Lung (tissue), 12 donors: Measurements from ENCODE around the gene CLSTN2. TPM values are rescaled to one million over a fixed set of nuclear protein-coding genes. Genes with fewer than 3 reads are reported as not detected.

Experiments used
- ATAC-seq: fragments of 200-7000 bp; cut with Tn5 transposase; one replicate; pipeline ENCODE4 v1.9.1; 2020; ENCODE audit warnings: moderate number of reproducible peaks; ENCODE audit not compliant: insufficient read depth, low FRiP score
- DNase-seq, 3 donors: peaks; one replicate each; pipeline ENCODE4 v3.0.0-alpha.2; 2013 to 2017
- H3K27ac ChIP-seq, 2 donors: one replicate each; pipeline ENCODE4 v1.5.1; 2013; ENCODE audit warnings: mild to moderate bottlenecking in 2 of 2, moderate library complexity in 2 of 2, control low read depth in 1 of 2, inconsistent platforms in 1 of 2, low read depth in 1 of 2, low read length in 1 of 2
- H3K27me3 ChIP-seq, 3 donors: one replicate each; pipeline ENCODE4 v1.5.1; 2013; ENCODE audit warnings: low read length in 2 of 3; ENCODE audit not compliant: control insufficient read depth in 3 of 3, insufficient read depth in 3 of 3
- H3K36me3 ChIP-seq, 4 donors: one replicate each; pipeline ENCODE4 v1.5.1; 2013; ENCODE audit warnings: low read length in 4 of 4, mild to moderate bottlenecking in 1 of 4, moderate library complexity in 1 of 4; ENCODE audit not compliant: control insufficient read depth in 4 of 4, insufficient read depth in 4 of 4
- H3K4me1 ChIP-seq, 5 donors: one replicate each; pipeline ENCODE4 v1.5.1; 2013; ENCODE audit warnings: low read length in 5 of 5, mild to moderate bottlenecking in 2 of 5, moderate library complexity in 1 of 5; ENCODE audit not compliant: control insufficient read depth in 5 of 5, insufficient read depth in 5 of 5
- H3K4me3 ChIP-seq: one replicate; pipeline ENCODE4 v1.5.1; 2013; ENCODE audit warnings: mild to moderate bottlenecking, control low read depth, moderate library complexity
- H3K9ac ChIP-seq, 2 donors: one replicate each; pipeline ENCODE4 v1.5.1; 2013; ENCODE audit warnings: low read length in 2 of 2, control low read depth in 1 of 2; ENCODE audit not compliant: insufficient read depth in 1 of 2
- H3K9me3 ChIP-seq, 4 donors: one replicate each; pipeline ENCODE4 v1.5.1; 2013; ENCODE audit warnings: low read length in 3 of 4, mild to moderate bottlenecking in 1 of 4, moderate library complexity in 1 of 4; ENCODE audit not compliant: control insufficient read depth in 4 of 4, insufficient read depth in 3 of 4
- WGBS, 2 donors: extraction: QIAGEN DNeasy Blood & Tissue Kit; methylation state at CpG; one replicate each; pipeline ENCODE4 v1.1.7; 2013; 5-methylcytosine and 5-hydroxymethylcytosine counted together
- polyA plus RNA-seq, 2 donors: library from polyadenylated mRNA; stranded (reverse); fragments of 200-250 nt; gene quantifications; one replicate each; pipeline ENCODE4 v1.2.1, GENCODE V29; 2013
- total RNA-seq, 2 donors: library from RNA; depleted of rRNA in 1 of 2; stranded (reverse); fragments of >200 nt in 1 of 2; gene quantifications; one replicate each; pipeline ENCODE4 v1.2.1, GENCODE V29; 2014 to 2021
- TF ChIP-seq, protein P1 (sequence below): IDR thresholded peaks from 2 replicates; pipeline ENCODE4 v1.5.1; 2012; ENCODE audit warnings: mild to moderate bottlenecking; ENCODE audit errors: control extremely low read depth, extremely low read depth
- donor health status: control.
- donor health status: control.
- donor health status: Bipolar disorder and iron deficiency.
- donor health status: healthy.
- donor health status: DM: yes; HTN: yes; CAD: no.

CLSTN2 gene
- total and polyA plus RNA-seq, 4 donors: 0.07 to 2.4 (median 1.3) TPM

DNA sequence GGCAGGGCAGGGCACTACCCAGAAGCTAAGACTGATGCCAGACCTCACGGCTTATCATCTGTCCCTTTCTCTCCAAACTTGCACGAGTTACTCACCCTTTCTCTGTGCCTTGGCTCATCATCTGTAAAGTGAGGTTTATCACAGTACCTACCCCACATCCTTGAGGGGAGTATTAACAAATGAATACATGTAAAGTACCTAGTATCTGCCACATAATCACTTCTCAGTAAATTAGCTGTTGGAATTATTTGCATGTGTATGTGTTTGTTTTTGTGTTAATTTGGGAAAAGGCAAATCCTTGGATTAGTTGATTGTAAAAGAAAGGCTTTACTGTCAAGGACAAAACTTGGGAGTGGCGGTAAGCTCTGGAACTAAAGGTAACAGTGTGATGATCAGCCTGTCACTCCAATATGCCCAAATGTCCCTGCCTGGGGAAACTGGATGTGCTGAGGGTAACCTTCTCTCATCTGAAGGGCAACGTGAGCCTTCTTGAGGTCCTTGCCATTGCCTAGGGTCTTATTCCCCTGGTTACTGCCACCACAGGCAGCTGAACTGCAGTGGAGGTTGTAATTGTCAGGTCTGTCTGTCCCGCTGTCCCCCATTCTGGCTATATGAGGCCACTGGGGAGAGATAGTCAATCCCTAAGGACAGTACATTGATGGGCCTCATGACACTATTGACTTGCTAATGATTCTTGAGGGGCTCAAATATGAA, 269.4 kb downstream of the CLSTN2 start:
- no peak overlapping the region for H3K9ac ChIP-seq
- no peak for ATAC-seq
- WGBS, 2 donors: 45 to 59% methylated on average over 5 of the region's 5 CpGs

DNA sequence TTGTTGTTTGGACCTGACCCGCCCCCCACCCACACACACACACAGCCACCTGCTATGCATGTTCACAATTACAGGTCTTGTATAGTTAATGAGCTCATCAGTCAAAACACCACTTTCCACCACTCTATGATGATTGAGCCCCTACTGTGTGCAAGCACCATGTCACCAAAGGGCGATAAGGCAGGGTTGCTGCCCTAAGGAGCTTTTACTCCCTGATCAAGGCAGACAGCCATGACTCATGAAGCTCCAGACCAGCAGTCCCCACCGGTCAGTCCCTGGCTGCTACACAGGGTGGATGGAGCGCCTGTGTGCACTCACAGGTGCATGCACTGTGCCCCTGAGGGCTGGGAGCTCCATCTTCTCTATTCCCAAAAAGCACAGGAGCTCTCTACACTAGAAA, 270.6 kb downstream of the CLSTN2 start:
- no peak overlapping the region for H3K27ac ChIP-seq
- TF ChIP-seq, protein P1, sequence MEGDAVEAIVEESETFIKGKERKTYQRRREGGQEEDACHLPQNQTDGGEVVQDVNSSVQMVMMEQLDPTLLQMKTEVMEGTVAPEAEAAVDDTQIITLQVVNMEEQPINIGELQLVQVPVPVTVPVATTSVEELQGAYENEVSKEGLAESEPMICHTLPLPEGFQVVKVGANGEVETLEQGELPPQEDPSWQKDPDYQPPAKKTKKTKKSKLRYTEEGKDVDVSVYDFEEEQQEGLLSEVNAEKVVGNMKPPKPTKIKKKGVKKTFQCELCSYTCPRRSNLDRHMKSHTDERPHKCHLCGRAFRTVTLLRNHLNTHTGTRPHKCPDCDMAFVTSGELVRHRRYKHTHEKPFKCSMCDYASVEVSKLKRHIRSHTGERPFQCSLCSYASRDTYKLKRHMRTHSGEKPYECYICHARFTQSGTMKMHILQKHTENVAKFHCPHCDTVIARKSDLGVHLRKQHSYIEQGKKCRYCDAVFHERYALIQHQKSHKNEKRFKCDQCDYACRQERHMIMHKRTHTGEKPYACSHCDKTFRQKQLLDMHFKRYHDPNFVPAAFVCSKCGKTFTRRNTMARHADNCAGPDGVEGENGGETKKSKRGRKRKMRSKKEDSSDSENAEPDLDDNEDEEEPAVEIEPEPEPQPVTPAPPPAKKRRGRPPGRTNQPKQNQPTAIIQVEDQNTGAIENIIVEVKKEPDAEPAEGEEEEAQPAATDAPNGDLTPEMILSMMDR: no peak
- 75 to 76% methylated on average over 4 of the region's 4 CpGs for WGBS, 2 donors
- H3K4me3 ChIP-seq: no peak overlapping the region
- no peak for ATAC-seq
- no peaks in the 10 kb centered on the region for H3K36me3 ChIP-seq
- peaks cover 0 to 8% (median 0%) of the 10 kb centered on the region in 3 donors for H3K27me3 ChIP-seq
- DNase-seq: no peak
- H3K9ac ChIP-seq: no peak overlapping the region
- no peaks in the 10 kb centered on the region for H3K4me1 ChIP-seq
- no peaks in the 10 kb centered on the region for H3K9me3 ChIP-seq

More for the DNA sequence above, 269.4 kb downstream of the CLSTN2 start:
- DNase-seq: no peak
- Histone ChIP-seq H3K4me3 (no peak overlapping the region), H3K4me1 (no peaks in the 10 kb centered on the region), H3K27ac (no peak overlapping the region), H3K36me3 (no peaks in the 10 kb centered on the region), H3K9me3 (no peaks in the 10 kb centered on the region), H3K27me3 (peaks cover 0 to 8% (median 0%) of the 10 kb centered on the region in 3 donors)
- TF ChIP-seq, protein P1: no peak

DNA sequence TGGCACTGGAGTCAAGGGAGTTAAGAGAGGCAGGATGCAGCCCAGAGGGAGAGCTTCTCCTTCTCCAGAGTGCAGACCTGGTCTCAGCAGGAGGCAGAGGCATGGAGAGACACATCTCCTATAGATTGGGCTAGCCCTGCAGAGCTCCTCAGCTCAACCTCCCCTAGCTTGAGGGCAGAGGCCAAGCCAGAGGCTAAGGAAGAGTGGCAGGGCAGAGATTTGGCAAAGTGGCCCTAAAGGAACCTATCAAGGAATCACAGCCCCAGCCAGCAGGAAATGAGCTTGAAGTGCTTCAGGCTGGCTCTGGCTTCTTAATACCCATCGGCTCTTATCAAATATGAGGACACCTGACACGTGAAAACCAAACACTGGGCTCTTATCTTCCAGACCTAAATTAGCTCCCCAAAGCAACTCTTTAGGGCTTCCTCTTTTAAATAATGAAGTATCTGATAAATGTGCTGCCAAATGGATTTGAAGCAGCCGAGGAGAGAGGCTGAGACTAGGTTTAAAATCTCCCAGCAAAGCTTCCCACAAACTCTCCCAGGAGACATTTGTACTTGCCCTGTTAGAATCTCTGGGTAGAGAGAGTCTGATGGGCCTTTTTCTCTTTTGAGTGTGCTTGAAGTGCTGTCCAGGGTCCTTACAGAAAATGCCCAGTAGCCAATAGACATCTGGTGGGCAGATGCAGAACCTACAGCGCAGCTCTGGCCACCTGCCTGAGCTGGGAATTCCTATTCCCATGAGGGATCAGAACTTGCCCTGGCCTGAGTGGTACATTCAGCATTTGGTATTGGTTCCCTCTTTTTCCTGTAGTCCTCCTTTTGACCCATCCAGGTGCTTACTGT, 271.4 kb downstream of the CLSTN2 start:
- Histone ChIP-seq H3K36me3 (no peaks in the 10 kb centered on the region), H3K4me3 (no peak overlapping the region), H3K27me3 (peaks cover 0 to 10% (median 0%) of the 10 kb centered on the region in 3 donors), H3K9ac (no peak overlapping the region), H3K4me1 (no peaks in the 10 kb centered on the region), H3K27ac (no peak overlapping the region), H3K9me3 (no peaks in the 10 kb centered on the region)
- TF ChIP-seq, protein P1: no peak
- WGBS, 2 donors: 21 to 34% methylated on average over 4 of the region's 4 CpGs
- no peak for ATAC-seq
- peak; percentile 24 to 71 (median 41) for DNase-seq
